ENCODE measurements around the gene ATG4A.
A peak's percentile ranks its signal among the peaks of the same experiment; 100 is the strongest.

The ATG4A gene

DNA sequence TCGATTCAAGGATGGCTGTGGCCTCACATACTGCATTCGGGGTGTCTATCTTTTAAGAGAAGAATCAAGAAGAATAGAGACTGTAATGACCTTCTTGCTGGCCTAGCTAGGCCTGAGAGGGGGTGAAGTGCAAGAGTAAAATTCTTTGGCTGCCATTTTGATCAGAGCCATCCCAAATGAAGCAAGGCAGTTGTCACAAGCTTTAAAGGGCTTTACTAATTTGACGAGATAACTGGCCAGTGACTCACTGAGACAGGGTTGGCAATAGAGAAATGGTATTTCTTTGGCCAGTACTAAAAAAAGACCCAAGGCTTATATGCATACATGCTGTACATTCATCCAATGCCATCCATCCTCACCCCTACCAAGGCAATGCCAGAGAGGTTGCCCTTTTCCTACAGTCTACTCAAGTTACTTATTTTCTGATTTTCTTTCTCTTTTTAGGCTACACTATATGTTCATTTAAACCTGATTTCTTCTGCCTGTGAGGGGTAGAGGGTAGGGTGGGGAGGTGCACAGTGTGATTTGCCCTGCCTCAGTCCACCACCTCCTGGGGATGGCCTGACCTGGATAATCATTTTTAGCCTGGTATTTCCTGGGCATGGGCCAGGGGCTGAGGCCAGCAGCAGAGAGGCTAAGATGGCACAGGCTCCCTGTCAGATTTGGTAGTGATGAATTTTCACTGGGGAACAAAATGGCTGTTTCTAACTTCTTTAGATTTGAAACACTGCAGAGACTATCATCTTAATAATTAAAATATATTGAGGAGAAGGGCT, 32.2 kb downstream of the ATG4A start:
- peak; percentile 1 for DNase-seq

- no peak for DNase-seq
Observed at GRCh38 chrX:108126661-108127060, 35.1 kb downstream of the ATG4A start.

DNA sequence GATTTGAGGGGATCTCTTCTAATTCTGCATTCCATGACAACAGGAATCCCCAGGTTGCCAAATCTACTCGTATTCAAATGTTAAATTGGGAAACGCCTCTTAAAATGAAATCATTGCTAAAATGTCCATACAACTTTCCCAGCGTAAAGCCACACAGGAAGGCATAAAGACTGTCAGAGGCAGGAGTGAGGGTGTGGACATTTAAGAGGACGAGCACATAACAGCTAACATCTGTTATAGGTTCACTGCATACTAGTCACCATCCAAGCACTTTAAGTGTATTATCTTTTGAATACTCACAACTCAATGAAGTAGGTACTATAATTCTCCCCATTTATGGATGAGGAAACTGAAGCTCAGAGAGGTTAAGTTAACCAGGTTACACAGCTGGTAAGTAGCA, 35.6 kb downstream of the ATG4A start:
- no peak for DNase-seq

- no peak for DNase-seq
Observed at GRCh38 chrX:108130889-108131288, 39.3 kb downstream of the ATG4A start.

GRCh38 chrX:108131471-108131870, 39.9 kb downstream of the ATG4A start:
- peak; percentile 6 for DNase-seq

DNA sequence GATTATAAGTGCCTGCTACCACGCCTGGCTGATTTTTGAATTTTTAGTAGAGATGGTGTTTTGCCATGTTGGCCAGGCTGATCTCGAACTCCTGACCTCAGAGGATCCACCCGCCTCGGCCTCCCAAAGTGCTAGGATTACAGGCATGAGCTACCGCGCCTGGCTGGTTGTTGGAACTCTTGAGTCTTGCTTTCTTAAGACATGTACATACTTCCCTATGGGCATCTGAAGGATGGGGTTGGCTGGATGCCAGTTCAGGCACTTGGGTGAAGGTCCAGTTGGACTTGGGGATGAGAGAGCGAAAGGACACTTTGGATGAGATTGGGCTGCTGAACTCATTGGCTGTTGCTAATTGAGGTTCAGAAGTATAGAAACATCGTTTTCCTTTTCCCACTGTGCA, 40.5 kb downstream of the ATG4A start:
- DNase-seq: no peak

DNA sequence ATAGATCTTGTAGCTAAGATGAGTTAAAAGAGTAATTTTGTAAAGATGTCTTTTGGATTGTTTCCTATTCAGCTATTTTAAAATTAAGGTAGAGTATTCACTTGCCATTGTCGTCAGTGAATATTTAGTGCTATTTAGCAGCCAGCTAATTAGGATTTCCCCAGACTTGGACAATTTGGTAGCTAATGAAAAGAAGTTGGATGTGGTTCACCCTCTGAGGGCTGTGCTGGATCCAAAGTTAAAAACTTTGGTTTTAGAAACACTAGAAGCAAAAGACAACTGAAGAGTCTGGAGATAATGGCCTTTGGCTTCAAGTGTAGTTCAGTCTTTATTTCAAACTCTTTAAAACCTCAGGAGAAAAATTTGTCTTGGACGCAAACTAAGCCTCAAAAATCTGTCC, 41.3 kb downstream of the ATG4A start:
- no peak for DNase-seq

DNA sequence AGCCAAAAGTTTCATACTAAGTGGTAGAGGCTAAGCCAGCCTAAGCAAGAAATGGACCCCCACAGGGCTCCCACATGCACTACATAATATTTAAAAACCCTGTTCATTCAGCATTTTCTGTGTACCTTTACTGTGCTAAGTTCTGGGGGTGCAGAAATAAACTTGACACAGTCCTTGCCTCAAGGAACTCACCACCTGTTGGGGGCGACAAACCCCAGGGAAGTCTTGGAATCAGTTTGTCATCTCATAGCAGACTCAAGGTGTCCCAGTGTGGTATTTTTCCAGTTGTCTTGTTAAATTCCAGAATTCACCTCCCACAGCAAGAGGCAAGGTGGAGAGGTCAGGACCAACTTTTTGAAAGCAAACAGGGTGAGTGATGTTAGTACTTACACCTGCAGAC, 43.1 kb downstream of the ATG4A start:
- no peak for DNase-seq

GRCh38 chrX:108138814-108139702, 47.5 kb downstream of the ATG4A start:
- DNase-seq: peak; percentile 1

DNA sequence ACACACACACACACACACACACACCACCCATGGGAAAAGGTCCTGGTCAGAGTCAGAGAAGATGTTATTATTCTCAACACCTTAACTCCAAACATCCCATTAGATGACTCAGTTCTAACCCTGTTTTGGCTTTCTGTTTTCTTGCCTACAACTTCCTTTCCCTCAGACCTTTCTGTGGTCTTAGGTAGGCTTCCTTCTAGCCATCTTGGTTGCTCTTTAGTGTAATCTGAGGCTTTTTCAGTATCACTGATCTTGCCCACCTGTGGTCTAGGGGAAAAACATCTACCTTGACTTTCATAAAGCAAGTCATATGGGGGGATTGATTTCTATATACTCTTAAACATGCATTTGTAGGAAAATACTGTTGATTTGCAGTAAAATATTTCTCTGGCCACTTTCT, 56.9 kb downstream of the ATG4A start:
- no peak for DNase-seq

- no peak for DNase-seq
Observed at GRCh38 chrX:108156082-108156481, 64.5 kb downstream of the ATG4A start.

DNA sequence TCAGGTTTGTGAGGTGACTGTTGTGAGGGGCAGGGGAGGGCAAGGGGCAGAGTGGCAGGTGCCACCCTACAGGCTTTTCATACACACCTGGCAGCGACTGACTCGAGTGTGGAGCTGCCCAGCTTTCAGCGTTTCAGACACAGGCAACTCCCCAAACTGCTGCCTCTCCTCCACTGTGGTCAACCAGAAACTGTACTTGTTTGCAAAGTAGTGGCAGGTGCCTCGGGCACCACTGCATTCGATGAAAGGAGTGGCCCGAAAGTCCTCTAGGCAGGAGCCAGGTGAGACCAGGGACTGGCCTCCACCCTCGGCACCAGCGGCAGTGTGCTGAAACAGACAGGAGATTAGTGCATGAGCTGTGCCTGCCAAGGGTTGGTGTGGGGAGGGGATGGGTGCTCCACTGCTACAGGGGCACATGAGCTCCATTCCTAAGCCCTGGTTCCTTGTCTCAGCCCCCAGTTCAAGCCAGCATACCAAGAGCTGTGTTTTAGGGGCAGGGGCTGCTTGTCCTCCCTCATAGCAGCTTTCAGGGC, 65.4 kb downstream of the ATG4A start:
- DNase-seq: no peak

GRCh38 chrX:108157628-108158027, 66.0 kb downstream of the ATG4A start:
- no peak for DNase-seq

DNA sequence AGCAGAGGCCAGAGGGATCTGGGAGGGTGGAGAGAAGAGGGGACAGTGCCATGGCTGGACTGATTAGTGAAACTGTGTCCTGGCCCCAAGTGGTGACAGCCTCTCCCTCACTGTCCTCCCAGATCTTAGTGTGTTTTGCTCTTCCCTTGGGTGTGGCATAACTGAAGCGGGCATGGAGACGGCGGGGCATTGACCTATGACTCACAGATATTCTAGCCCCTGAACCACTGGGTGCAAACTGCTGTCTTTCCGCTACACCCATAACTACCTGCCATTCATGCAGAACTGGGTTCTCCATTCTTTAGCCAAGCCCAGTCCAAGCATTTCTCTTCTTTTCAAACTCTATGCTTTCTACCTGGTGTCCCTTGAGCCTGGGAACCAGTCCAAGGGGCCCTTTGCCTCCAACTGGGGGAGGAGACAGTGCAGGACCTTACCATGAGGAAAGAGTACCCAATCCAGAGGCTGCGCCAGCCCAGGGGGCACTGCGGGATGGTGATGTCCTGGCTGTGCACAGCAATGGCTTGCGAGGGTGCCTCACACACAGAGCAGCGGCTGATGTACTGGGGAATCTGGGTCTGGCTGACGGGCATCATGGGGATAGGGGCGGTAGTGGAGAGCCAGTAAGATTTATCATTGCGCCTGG, 67.6 kb downstream of the ATG4A start:
- no peak for DNase-seq

DNA sequence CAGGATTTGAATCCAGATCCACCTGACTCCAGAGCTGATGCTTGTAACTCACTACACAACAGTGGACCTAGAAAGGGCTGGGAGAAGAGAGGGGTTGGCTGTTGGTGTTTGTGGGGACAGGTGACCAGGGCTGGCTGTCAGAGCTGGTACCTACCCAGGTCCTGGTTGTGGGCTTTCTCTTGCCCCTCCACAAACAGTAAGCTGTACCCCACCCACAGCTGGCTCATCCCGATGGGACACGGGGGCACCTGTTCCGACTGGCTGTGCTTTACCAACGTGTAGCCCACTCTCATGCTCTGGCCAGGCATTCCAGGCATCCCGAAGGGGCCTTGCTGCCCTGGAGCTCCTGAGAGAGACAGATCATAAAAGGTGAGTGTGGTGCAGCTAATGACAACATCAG, 68.7 kb downstream of the ATG4A start:
- DNase-seq: no peak

- DNase-seq: no peak
Observed at GRCh38 chrX:108162265-108162664, 70.7 kb downstream of the ATG4A start.

- no peak for DNase-seq
Observed at GRCh38 chrX:108163333-108164082, 71.9 kb downstream of the ATG4A start.

DNA sequence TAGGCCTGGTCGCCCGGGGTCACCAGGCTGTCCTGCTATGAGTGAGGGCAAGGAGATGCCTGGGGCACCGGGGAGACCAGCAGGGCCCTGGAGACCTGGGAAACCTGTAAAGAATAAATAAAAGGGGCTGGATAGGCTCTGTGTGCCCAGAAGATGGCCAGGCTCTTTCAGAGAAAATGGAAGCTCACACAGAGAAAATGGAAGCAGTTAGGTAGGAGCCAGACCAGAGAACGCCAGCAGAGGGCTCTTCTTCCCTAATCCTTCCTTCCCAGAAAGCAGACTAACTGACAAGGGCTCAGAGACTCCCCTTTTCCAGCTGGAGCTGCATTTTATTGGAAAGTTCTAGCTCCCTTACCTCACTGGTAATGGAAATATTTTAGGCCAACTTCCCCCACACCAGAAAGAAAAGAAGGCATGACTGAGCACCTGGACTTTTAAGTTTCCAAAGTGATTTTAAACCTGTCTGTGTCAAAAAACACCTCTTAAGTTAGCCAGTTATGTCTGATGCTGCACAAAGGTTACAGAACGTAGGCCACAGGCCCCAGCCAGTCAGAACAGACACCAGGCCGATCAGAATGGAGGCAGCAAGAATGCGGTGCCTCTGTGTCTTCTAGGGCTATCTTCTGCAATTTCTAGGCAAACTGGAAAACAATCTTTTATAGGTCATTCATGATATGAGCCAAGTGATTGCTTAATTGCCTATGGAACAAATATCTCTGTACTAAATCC, 74.0 kb downstream of the ATG4A start:
- peak; percentile 44 for DNase-seq

- DNase-seq: peak; percentile 56
Observed at GRCh38 chrX:108167211-108167872, 75.8 kb downstream of the ATG4A start.

GRCh38 chrX:108168961-108169740, 77.6 kb downstream of the ATG4A start:
- no peak for DNase-seq
